Upper lobe of left lung (tissue), 6 donors: ENCODE results near the gene SYT15B. TPM values are rescaled to one million over a fixed set of nuclear protein-coding genes. Genes with fewer than 3 reads are reported as not detected.
"Not testable (repeated sequence)": the region's sequence is repeated elsewhere in the genome, so short reads cannot be mapped to it uniquely, and the experiment has no call there.

Source experiments
- ATAC-seq, 2 donors: fragments of 200-7000 bp; cut with Tn5 transposase; one replicate each; pipeline ENCODE4 v1.9.1; 2022; ENCODE audit warnings: mild to moderate bottlenecking in 2 of 2, moderate library complexity in 2 of 2; ENCODE audit not compliant: low FRiP score in 2 of 2
- DNase-seq, 2 donors: peaks; one replicate each; pipeline ENCODE4 v3.0.0-alpha.2; 2019 to 2020
- H3K27ac ChIP-seq, 4 donors: fragments of 200-600 bp; sonication (generic); one replicate each; pipeline ENCODE4 v1.5.1; 2016 to 2019
- H3K27me3 ChIP-seq, 4 donors: fragments of 200-600 bp; sonication (generic); one replicate each; pipeline ENCODE4 v1.5.1; 2017 to 2019
- H3K36me3 ChIP-seq, 4 donors: fragments of 200-600 bp; sonication (generic); one replicate each; pipeline ENCODE4 v1.5.1; 2016 to 2019
- H3K4me1 ChIP-seq, 4 donors: fragments of 200-600 bp; sonication (generic); one replicate each; pipeline ENCODE4 v1.5.1; 2018 to 2019
- H3K4me3 ChIP-seq, 4 donors: fragments of 200-600 bp; sonication (generic); one replicate each; pipeline ENCODE4 v1.5.1; 2017 to 2019; ENCODE audit warnings: mild to moderate bottlenecking in 2 of 4, moderate library complexity in 1 of 4
- H3K9me3 ChIP-seq, 4 donors: fragments of 200-600 bp; sonication (generic); one replicate each; pipeline ENCODE4 v1.5.1; 2018 to 2019
- CTCF ChIP-seq, 6 experiments: fragments of 450-650 bp in 4 of 6; fragments of 200-600 bp in 2 of 6; sonication (generic) in 2 of 6; IDR thresholded peaks; one replicate each; pipeline ENCODE4 v1.5.1; 2016 to 2019; ENCODE audit warnings: antibody characterized with exemption in 6 of 6
- WGBS, 2 donors: methylation state at CpG; one replicate each; pipeline ENCODE4 v1.1.5; 2017 to 2018; 5-methylcytosine and 5-hydroxymethylcytosine counted together
- total RNA-seq, 6 donors: library from RNA; depleted of rRNA in 4 of 6; stranded (reverse); fragments of >200 nt in 4 of 6; gene quantifications; one replicate each; pipeline versions ENCODE4 v1.1.0 to v1.2.1, GENCODE V29; 2016 to 2021
- donor health status: DM: no; HTN: no; CAD: no; lungs with moderate emphysema.
- donor health status: DM: no; HTN: yes; CAD: no; lungs with severe emphysema.

Gene SYT15B
- 10 to 100 TPM; 25.2 to 95.6 (median 53.4) TPM for total RNA-seq

- not testable (repeated sequence) for H3K9me3 ChIP-seq, H3K27me3 ChIP-seq, H3K4me1 ChIP-seq, H3K36me3 ChIP-seq
- Histone ChIP-seq H3K27ac (peak within 1 kb of the TSS; percentile 40 to 79 (median 58)), H3K4me3 (peak within 1 kb of the TSS in 3 of 4 donors; percentile 35 to 44 (median 37))
- 73% methylated on average over 8 of the region's 33 CpGs; no CpG with 5 or more reads in 1 of the 2 donors for whole genome bisulfite sequencing, 2 donors
- DNase-seq, result peak in 1 of 2 donors; percentile 64
- ATAC-seq, result peak in 1 of 2 donors; percentile 20
Measured at GRCh38 chr10:47763554-47764175, at the start of gene SYT15B. Gene SYT15B, minus strand, starts transcription at chr10:47763592. Its CDS starts 952 bp downstream, at chr10:47762640.

- not testable (repeated sequence) for H3K9me3 ChIP-seq, H3K36me3 ChIP-seq, H3K27ac ChIP-seq, H3K4me1 ChIP-seq, H3K4me3 ChIP-seq, H3K27me3 ChIP-seq, DNase-seq
- 34% methylated on average over 2 of the region's 4 CpGs; no CpG with 5 or more reads in 1 of the 2 donors for WGBS, 2 donors
- peak in 1 of 2 donors; percentile 44 for ATAC-seq
Measured at GRCh38 chr10:47779590-47779989, 16.2 kb upstream of the SYT15B start.

- not testable (repeated sequence) for H3K4me1 ChIP-seq, H3K27me3 ChIP-seq, H3K27ac ChIP-seq, H3K9me3 ChIP-seq, H3K36me3 ChIP-seq, H3K4me3 ChIP-seq
- 4 to 10% methylated on average over 4 of the region's 6 CpGs for WGBS, 2 donors
- DNase-seq, result peak in 1 of 2 donors; percentile 69
- TF ChIP-seq CTCF (IDR thresholded peaks at IDR 0.05), result peak in 3 of 6 experiments; percentile 17 to 29 (median 22)
- peak; percentile 75 to 90 for ATAC-seq
Measured at GRCh38 chr10:47775361-47776231, 12.2 kb upstream of the SYT15B start.

- not testable (repeated sequence) for H3K9me3 ChIP-seq, H3K27me3 ChIP-seq, H3K27ac ChIP-seq, H3K4me3 ChIP-seq, H3K36me3 ChIP-seq, ATAC-seq, DNase-seq, H3K4me1 ChIP-seq
- WGBS, 2 donors, result no CpG with 5 or more reads among the region's 2 CpGs
Measured at GRCh38 chr10:47770745-47771144, 7.4 kb upstream of the SYT15B start.

GRCh38 chr10:47768578-47769115, 5.3 kb upstream of the SYT15B start:
- ATAC-seq, result peak in 1 of 2 donors; percentile 38
- not testable (repeated sequence) for H3K4me3 ChIP-seq, H3K36me3 ChIP-seq, DNase-seq, H3K9me3 ChIP-seq, H3K27me3 ChIP-seq, H3K4me1 ChIP-seq, H3K27ac ChIP-seq
- 80% methylated on average over 1 of the region's 7 CpGs; no CpG with 5 or more reads in 1 of the 2 donors for WGBS, 2 donors

GRCh38 chr10:47768085-47768484, 4.7 kb upstream of the SYT15B start:
- not testable (repeated sequence) for H3K36me3 ChIP-seq, ATAC-seq, H3K4me3 ChIP-seq, H3K4me1 ChIP-seq, DNase-seq, H3K27ac ChIP-seq, H3K9me3 ChIP-seq, H3K27me3 ChIP-seq
- WGBS, 2 donors, result 83% methylated on average over 2 of the region's 3 CpGs; no CpG with 5 or more reads in 1 of the 2 donors

GRCh38 chr10:47767236-47767635, 3.8 kb upstream of the SYT15B start:
- H3K4me1 ChIP-seq, H3K27ac ChIP-seq, H3K9me3 ChIP-seq, H3K4me3 ChIP-seq, H3K27me3 ChIP-seq, H3K36me3 ChIP-seq, ATAC-seq: not testable (repeated sequence)
- WGBS, 2 donors, result 24 to 60% methylated on average over 2 to 3 of the region's 5 CpGs
- DNase-seq, result peak in 1 of 2 donors; percentile 70

- not testable (repeated sequence) for H3K27ac ChIP-seq, ATAC-seq, H3K36me3 ChIP-seq, H3K9me3 ChIP-seq, H3K27me3 ChIP-seq, H3K4me1 ChIP-seq, H3K4me3 ChIP-seq
- peak in 1 of 2 donors; percentile 29 for DNase-seq
- WGBS, 2 donors, result 100% methylated on average over 2 of the region's 4 CpGs; no CpG with 5 or more reads in 1 of the 2 donors
Measured at GRCh38 chr10:47765232-47765631, 1.8 kb upstream of the SYT15B start.

GRCh38 chr10:47762674-47763553, 478 bp downstream of the SYT15B start:
- Histone ChIP-seq H3K4me3 (peak overlapping the region in 3 of 4 donors; percentile 35 to 44 (median 37)), H3K27ac (peak overlapping the region; percentile 40 to 79 (median 58))
- DNase-seq, result peak in 1 of 2 donors; percentile 86
- H3K36me3 ChIP-seq, H3K9me3 ChIP-seq, H3K27me3 ChIP-seq, H3K4me1 ChIP-seq: not testable (repeated sequence)
- peak; percentile 7 to 52 for ATAC-seq
- WGBS, 2 donors, result 1 to 15% methylated on average over 18 to 29 of the region's 80 CpGs

GRCh38 chr10:47758855-47759254, 4.5 kb downstream of the SYT15B start:
- H3K27ac ChIP-seq, H3K36me3 ChIP-seq, H3K9me3 ChIP-seq, H3K4me1 ChIP-seq, H3K27me3 ChIP-seq, DNase-seq, H3K4me3 ChIP-seq: not testable (repeated sequence)
- no CpG with 5 or more reads among the region's 11 CpGs for WGBS, 2 donors
- ATAC-seq, result peak; percentile 32 to 86

- not testable (repeated sequence) for H3K4me3 ChIP-seq, H3K4me1 ChIP-seq, H3K9me3 ChIP-seq, DNase-seq, H3K36me3 ChIP-seq, H3K27ac ChIP-seq, H3K27me3 ChIP-seq
- peak in 1 of 2 donors; percentile 15 for ATAC-seq
- no CpG with 5 or more reads among the region's 13 CpGs for WGBS, 2 donors
Measured at GRCh38 chr10:47756169-47756568, 7.2 kb downstream of the SYT15B start.
